Kidney (tissue), 14 donors: Measurements from ENCODE around the gene F7. TPM values are rescaled to one million over a fixed set of nuclear protein-coding genes. Genes with fewer than 3 reads are reported as not detected.
A peak's percentile ranks its signal among the peaks of the same experiment; 100 is the strongest.

Experiments
- DNase-seq, 5 donors: peaks; one replicate each; pipeline ENCODE4 v3.0.0-alpha.2; 2013 to 2020
- FAIRE-seq: peaks from 2 replicates; lab custom pipeline; 2012; peaks lifted over from hg19 to GRCh38; lab: Jason Lieb, UNC
- H3K27ac ChIP-seq, 2 donors: one replicate each; pipeline ENCODE4 v1.7.0; 2013; ENCODE audit warnings: low read depth in 2 of 2, low read length in 2 of 2, inconsistent platforms in 1 of 2
- H3K27me3 ChIP-seq: one replicate; pipeline ENCODE4 v1.7.1; 2013; ENCODE audit warnings: low read length, inconsistent platforms; ENCODE audit not compliant: control insufficient read depth, insufficient read depth
- H3K36me3 ChIP-seq, 3 donors: one replicate each; pipeline versions ENCODE4 v1.7.0 to v1.7.1; 2013; ENCODE audit warnings: low read length in 3 of 3, control low read depth in 1 of 3, inconsistent platforms in 1 of 3; ENCODE audit not compliant: insufficient read depth in 3 of 3, control insufficient read depth in 2 of 3
- H3K4me1 ChIP-seq, 3 donors: one replicate each; pipeline versions ENCODE4 v1.7.0 to v1.7.1; 2013; ENCODE audit warnings: low read length in 3 of 3, inconsistent platforms in 1 of 3, low read depth in 1 of 3; ENCODE audit not compliant: control insufficient read depth in 2 of 3, insufficient read depth in 2 of 3
- H3K4me3 ChIP-seq, 3 donors: one replicate each; pipeline versions ENCODE4 v1.7.0 to v1.8.1; 2013; ENCODE audit warnings: low read length in 3 of 3, control low read depth in 1 of 3, inconsistent platforms in 1 of 3
- H3K9ac ChIP-seq, 3 donors: one replicate each; pipeline versions ENCODE4 v1.7.0 to v1.7.1; 2013; ENCODE audit warnings: low read length in 3 of 3, control low read depth in 1 of 3, inconsistent platforms in 1 of 3
- H3K9me3 ChIP-seq, 3 donors: one replicate each; pipeline versions ENCODE4 v1.7.0 to v1.7.1; 2013; ENCODE audit warnings: low read length in 3 of 3, control low read depth in 1 of 3, inconsistent platforms in 1 of 3; ENCODE audit not compliant: control insufficient read depth in 2 of 3, insufficient read depth in 1 of 3
- intact Hi-C: fragments of 100-400 bp; cut with DNase I; formaldehyde crosslinking; loops from one replicate; pipeline ENCODE4 v1.11.1; 2022
- polyA plus RNA-seq: library from polyadenylated mRNA; stranded (reverse); fragments of 350-450 nt; fragmentation: Illumina TruSeq; extraction: RNeasy Lipid Tissue Mini Kit (QIAGEN cat#74804); gene quantifications from one replicate; pipeline ENCODE4 v1.2.3, GENCODE V29; 2014; ENCODE audit warnings: low read depth, low replicate concordance; ENCODE audit not compliant: insufficient read depth
- total RNA-seq: library from RNA; stranded (reverse); fragmentation: NEBNext Ultra II Directional; extraction: Animal tissue kit (Norgen Biotek cat#: 25700); gene quantifications from one replicate; pipeline ENCODE4 v1.2.1, GENCODE V29; 2021
- TF ChIP-seq, protein P1 (sequence below): IDR thresholded peaks from 3 replicates; pipeline ENCODE4 v1.5.1; 2012; ENCODE audit warnings: mild to moderate bottlenecking, moderate library complexity, borderline replicate concordance; ENCODE audit not compliant: insufficient read depth; ENCODE audit errors: extremely low read depth
- donor health status: control.
- donor health status: control.
- donor health status: control.
- donor health status: control.
- donor health status: control.
- donor health status: DM: yes; HTN: yes; CAD: no.
- donor health status: Normal renal cell carcinoma (clear cell type).

F7 gene
- total and polyA plus RNA-seq, 2 donors from 2014 or later = 0.16 to 0.52 TPM

DNA sequence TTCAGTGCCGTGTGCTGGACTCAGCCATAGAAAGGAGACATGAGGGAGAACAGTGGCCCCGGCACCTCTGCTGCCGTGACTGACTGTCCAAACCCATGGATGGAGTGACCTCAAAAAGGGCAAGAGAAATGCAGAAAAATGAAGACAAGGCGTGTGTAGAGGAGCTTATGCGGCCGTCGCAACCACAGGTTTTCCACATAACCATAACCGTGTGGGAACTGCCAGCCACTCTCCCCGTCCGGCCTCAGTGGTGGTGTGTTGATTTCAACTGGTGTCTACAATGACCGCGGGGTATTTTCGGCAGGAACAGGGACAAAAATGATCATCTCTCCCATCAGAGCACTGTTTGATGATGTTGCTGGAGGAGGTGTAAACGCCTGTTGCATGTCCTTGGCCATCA, 42.9 kb upstream of the F7 start:
- Histone ChIP-seq H3K4me1 (no peaks in the 10 kb centered on the region), H3K27ac (no peak overlapping the region), H3K27me3 (no peaks in the 10 kb centered on the region), H3K9me3 (no peaks in the 10 kb centered on the region), H3K4me3 (no peak overlapping the region), H3K9ac (no peak overlapping the region), H3K36me3 (peaks cover 0 to 8% (median 5%) of the 10 kb centered on the region in 3 donors)
- DNase-seq (peak in 1 of 5 donors; percentile 52), FAIRE-seq (no peak)
- TF ChIP-seq, protein P1, sequence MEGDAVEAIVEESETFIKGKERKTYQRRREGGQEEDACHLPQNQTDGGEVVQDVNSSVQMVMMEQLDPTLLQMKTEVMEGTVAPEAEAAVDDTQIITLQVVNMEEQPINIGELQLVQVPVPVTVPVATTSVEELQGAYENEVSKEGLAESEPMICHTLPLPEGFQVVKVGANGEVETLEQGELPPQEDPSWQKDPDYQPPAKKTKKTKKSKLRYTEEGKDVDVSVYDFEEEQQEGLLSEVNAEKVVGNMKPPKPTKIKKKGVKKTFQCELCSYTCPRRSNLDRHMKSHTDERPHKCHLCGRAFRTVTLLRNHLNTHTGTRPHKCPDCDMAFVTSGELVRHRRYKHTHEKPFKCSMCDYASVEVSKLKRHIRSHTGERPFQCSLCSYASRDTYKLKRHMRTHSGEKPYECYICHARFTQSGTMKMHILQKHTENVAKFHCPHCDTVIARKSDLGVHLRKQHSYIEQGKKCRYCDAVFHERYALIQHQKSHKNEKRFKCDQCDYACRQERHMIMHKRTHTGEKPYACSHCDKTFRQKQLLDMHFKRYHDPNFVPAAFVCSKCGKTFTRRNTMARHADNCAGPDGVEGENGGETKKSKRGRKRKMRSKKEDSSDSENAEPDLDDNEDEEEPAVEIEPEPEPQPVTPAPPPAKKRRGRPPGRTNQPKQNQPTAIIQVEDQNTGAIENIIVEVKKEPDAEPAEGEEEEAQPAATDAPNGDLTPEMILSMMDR = no peak
- intact Hi-C loops = no loop called here

DNA sequence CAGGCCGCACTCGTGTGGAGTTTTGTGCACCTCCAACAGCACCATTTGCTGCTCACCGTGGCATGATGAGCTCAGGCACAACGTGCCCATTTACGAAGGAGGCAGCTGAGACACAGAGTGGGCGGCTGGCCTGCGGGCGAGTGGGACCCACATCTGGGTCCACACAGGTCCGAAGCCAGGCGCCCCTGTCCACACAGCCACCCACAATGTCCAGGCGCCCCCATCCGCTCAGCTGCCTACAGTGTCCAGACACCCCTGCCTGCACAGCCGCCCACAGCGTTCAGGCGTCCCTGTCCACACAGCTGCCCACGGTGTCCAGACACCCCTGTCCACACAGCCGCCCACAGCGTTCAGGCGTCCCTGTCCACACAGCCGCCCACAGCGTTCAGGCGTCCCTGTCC, 42.5 kb upstream of the F7 start:
- FAIRE-seq (no peak), DNase-seq (peak in 1 of 5 donors; percentile 37)
- H3K27ac ChIP-seq = no peak overlapping the region
- intact Hi-C loops = no loop called here
- no peak overlapping the region for H3K9ac ChIP-seq
- H3K27me3 ChIP-seq = no peaks in the 10 kb centered on the region
- TF ChIP-seq, protein P1 = no peak
- peaks cover 0 to 8% (median 5%) of the 10 kb centered on the region in 3 donors for H3K36me3 ChIP-seq
- H3K4me1 ChIP-seq = no peaks in the 10 kb centered on the region
- no peaks in the 10 kb centered on the region for H3K9me3 ChIP-seq
- no peak overlapping the region for H3K4me3 ChIP-seq

DNA sequence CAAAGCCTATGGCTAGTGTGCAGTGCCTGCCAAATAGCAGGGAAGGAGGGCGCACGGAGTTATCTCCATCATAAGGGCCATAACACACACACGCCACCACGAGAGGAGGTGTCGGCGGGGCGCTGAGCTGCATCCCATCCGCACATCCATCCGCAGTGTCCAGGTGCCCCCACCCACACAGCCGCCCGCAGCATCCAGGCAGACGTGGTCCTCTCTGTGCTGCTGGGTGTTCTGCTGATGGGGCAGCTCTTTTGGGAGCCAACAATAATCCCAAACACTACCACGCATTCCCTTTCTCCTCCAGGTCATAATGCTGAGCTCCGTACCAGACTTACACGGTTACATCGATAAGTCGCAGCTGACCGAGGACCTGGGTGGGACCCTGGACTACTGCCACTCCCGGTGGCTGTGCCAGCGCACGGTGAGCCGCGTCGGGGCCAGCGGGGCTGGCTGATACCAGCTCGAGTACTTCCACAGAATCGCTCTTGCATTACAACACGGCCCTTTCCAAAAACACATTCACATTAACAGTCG, 41.5 kb upstream of the F7 start:
- Histone ChIP-seq H3K27me3 (no peaks in the 10 kb centered on the region), H3K36me3 (peaks cover 0 to 8% (median 5%) of the 10 kb centered on the region in 3 donors), H3K27ac (no peak overlapping the region), H3K9ac (no peak overlapping the region), H3K4me3 (no peak overlapping the region), H3K9me3 (no peaks in the 10 kb centered on the region), H3K4me1 (no peaks in the 10 kb centered on the region)
- FAIRE-seq (no peak), DNase-seq (peak in 1 of 5 donors; percentile 59)
- TF ChIP-seq, protein P1 = no peak
- intact Hi-C loops = no loop called here
